Bronchial epithelial cell (primary cell): ENCODE data around the gene KRT74. TPM values are rescaled to one million over a fixed set of nuclear protein-coding genes. Genes with fewer than 3 reads are reported as not detected.

ENCODE experiments used
- DNase-seq: peaks from one replicate; pipeline ENCODE4 v3.0.0-alpha.2; 2010; ENCODE audit warnings: low read depth
- FAIRE-seq: peaks from 2 replicates; lab custom pipeline; 2011; peaks lifted over from hg19 to GRCh38; lab: Jason Lieb, UNC
- H3K27me3 ChIP-seq: 2 replicates; pipeline ENCODE4 v1.5.1; 2011; ENCODE audit warnings: low read length; ENCODE audit not compliant: control insufficient read depth, insufficient read depth
- H3K36me3 ChIP-seq: 2 replicates; pipeline ENCODE4 v1.5.1; 2011; ENCODE audit warnings: low read length; ENCODE audit not compliant: control insufficient read depth, insufficient read depth
- H3K4me3 ChIP-seq: 2 replicates; pipeline ENCODE4 v1.5.1; 2011; ENCODE audit warnings: mild to moderate bottlenecking, low read depth, low read length, control low read depth
- CTCF ChIP-seq: IDR thresholded peaks from 2 replicates; pipeline ENCODE4 v1.5.1; 2011; ENCODE audit warnings: mild to moderate bottlenecking, moderate library complexity, low read length, control low read depth, inconsistent platforms; ENCODE audit not compliant: insufficient read depth, severe bottlenecking
- total RNA-seq: library from RNA; depleted of rRNA; stranded (reverse); fragments of >200 nt; gene quantifications from 2 replicates; pipeline ENCODE4 v1.2.1, GENCODE V29; 2014

Gene KRT74
- total RNA-seq, 1 donor from 2014 or later = not detected

DNA sequence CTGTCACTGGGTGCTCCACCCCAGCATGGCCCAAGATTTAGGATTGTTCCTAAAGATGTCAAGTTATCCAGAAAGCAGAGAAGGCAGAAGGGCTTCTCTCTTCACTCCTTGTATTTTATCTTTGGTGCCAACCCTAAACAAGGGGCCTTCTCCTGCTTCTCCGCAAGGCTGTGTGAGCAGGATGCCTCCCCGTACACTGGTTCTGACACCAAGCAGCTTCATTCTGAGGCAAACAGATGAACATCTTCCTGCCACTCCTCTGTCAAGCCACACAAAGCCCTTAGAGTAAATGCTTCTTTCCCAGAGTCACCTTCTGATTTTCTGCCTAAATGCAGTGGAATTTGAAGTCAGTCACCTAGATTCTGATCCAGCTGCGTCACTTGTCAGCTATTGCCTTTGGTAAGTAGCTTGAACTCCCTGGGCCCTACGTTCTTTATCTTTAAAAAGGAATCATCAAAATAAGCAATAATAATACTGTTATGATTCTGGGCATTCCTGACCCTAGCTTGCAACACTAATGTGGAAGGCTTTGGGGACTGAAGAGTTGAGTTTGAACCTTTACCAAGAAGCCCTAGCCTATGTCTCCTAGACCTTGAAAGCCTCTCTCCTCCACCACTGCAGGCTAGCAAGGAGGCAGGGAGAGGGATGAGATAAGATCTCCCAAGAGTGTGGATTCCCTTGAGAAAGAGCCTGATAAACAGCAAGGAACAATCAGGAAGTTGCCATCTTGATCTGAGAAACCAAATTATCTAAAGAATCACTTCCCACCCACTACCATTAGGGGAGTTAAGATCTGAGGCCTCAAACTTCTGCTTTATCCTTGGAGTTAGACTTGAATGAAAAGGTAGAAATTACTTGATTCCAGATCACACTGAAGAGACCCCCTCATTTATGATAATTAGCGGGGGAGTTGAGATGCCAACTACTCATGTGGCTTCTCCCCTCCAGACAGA is 39.1 kb upstream of the KRT74 start:
- Histone ChIP-seq H3K4me3 (no peak overlapping the region), H3K27me3 (peaks cover 9% of the 10 kb centered on the region), H3K36me3 (no peaks in the 10 kb centered on the region)
- TF ChIP-seq CTCF = no peak
- DNase-seq = no peak
- FAIRE-seq = no peak

GRCh38 chr12:52611080-52611468 is 37.4 kb upstream of the KRT74 start:
- no peak for FAIRE-seq
- no peak for TF ChIP-seq CTCF
- Histone ChIP-seq H3K27me3 (peaks cover 5% of the 10 kb centered on the region), H3K4me3 (no peak overlapping the region), H3K36me3 (no peaks in the 10 kb centered on the region)
- no peak for DNase-seq

GRCh38 chr12:52608826-52609630 is 35.4 kb upstream of the KRT74 start:
- DNase-seq = no peak
- no peak overlapping the region for H3K4me3 ChIP-seq
- no peak for FAIRE-seq
- no peak for TF ChIP-seq CTCF
- H3K27me3 ChIP-seq = peaks cover 5% of the 10 kb centered on the region
- H3K36me3 ChIP-seq = no peaks in the 10 kb centered on the region

DNA sequence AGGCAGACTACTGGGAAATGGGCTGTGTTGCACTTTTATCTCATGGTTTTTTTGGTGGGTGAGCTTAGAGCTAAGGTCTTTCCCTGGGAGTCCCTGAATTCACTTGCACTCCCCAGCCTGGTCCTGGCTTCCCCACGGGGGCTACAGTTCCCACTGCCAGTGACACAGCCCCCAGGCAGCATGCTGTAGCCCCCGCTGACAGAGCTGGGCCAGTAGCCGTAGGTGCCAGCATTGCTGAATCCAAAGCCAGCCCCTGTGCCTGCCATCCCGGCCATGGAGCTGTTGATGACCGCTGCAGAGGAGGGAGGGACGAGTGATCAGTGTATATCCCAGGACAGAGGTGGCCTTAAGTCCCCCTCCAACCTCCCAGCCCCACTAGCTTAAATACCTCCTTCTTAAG is 34.5 kb upstream of the KRT74 start:
- no peak for DNase-seq
- Histone ChIP-seq H3K4me3 (no peak overlapping the region), H3K27me3 (peaks cover 5% of the 10 kb centered on the region), H3K36me3 (no peaks in the 10 kb centered on the region)
- TF ChIP-seq CTCF = no peak
- FAIRE-seq = no peak

GRCh38 chr12:52607314-52607713 is 33.7 kb upstream of the KRT74 start:
- peaks cover 5% of the 10 kb centered on the region for H3K27me3 ChIP-seq

More at GRCh38 chr12:52607314-52607713, 33.7 kb upstream of the KRT74 start:
- no peak for TF ChIP-seq CTCF
- no peak overlapping the region for H3K4me3 ChIP-seq
- no peaks in the 10 kb centered on the region for H3K36me3 ChIP-seq
- FAIRE-seq = no peak
- DNase-seq = no peak
